ENCODE measurements around the gene C17orf67. TPM values are rescaled to one million over a fixed set of nuclear protein-coding genes. Genes with fewer than 3 reads are reported as not detected.

Gene C17orf67
- total and polyA plus RNA-seq, 10 of the 15 experiments (the other 5 are each of a cell fraction or from before 2014, with no cell fraction given) = 0.24 to 3.3 (median 0.89) TPM

- no peak for TF ChIP-seq CBFB (IDR thresholded peaks at IDR 0.05; ENCODE audit: low read depth)
- TF ChIP-seq MEF2B (IDR thresholded peaks at IDR 0.05; ENCODE audit: partially characterized antibody, poor library complexity, severe bottlenecking) = no peak
- TF ChIP-seq MYC (IDR thresholded peaks at IDR 0.05; ENCODE audit: insufficient read depth, insufficient read length, insufficient replicate concordance, low read length, severe bottlenecking) = peak; percentile 38
- no peak for TF ChIP-seq KAT2A (conservative IDR thresholded peaks at IDR 0.05; ENCODE audit: control insufficient read depth, low read depth, low read length)
- no peak for TF ChIP-seq CUX1 (IDR thresholded peaks at IDR 0.05; ENCODE audit: insufficient replicate concordance, low read depth, low read length)
- 0 out of 2 replicates have a peak, but pooled peaks have one; percentile 50 for TF ChIP-seq TCF12 (IDR thresholded peaks at IDR 0.05; ENCODE audit: low read depth, low read length)
- peak; percentile 22; the same call in 1 of the 2 replicates for TF ChIP-seq RELB (IDR thresholded peaks at IDR 0.05; ENCODE audit: low read depth)
- TF ChIP-seq ZBED1 (IDR thresholded peaks at IDR 0.05; ENCODE audit: borderline replicate concordance) = no peak
- no peak for TF ChIP-seq PRDM15 (CRISPR knock-in tag; IDR thresholded peaks at IDR 0.05)
- no peak for TF ChIP-seq FOXM1 (IDR thresholded peaks at IDR 0.05; ENCODE audit: low read depth, low read length)
- TF ChIP-seq HSF1 (IDR thresholded peaks at IDR 0.05; ENCODE audit: low read depth, low read length) = no peak
- no peak for TF ChIP-seq NR2C2 (IDR thresholded peaks at IDR 0.05; ENCODE audit: borderline replicate concordance, control insufficient read depth, insufficient read length, low read depth)
- 0 out of 2 replicates have a peak, but pooled peaks have one; percentile 27 for TF ChIP-seq CREM (IDR thresholded peaks at IDR 0.05; ENCODE audit: low read depth)
- no peak; the same call in 1 of the 2 replicates for TF ChIP-seq SMARCA5 (IDR thresholded peaks at IDR 0.05)
- TF ChIP-seq IRF4 (IDR thresholded peaks at IDR 0.05; ENCODE audit: low read depth, low read length) = no peak
- TF ChIP-seq BRCA1 (IDR thresholded peaks at IDR 0.05; ENCODE audit: low read depth, low read length) = no peak
Measured at GRCh38 chr17:56834380-56835263, 902 bp upstream of the C17orf67 start (continued).
